Left colon (tissue), 2 donors: ENCODE measurements around the gene ZBTB20. TPM values are rescaled to one million over a fixed set of nuclear protein-coding genes. Genes with fewer than 3 reads are reported as not detected.
"Not testable (repeated sequence)": the region's sequence is repeated elsewhere in the genome, so short reads cannot be mapped to it uniquely, and the experiment has no call there.

ENCODE experiments used
- ATAC-seq: fragments of 200-7000 bp; cut with Tn5 transposase; one replicate; pipeline ENCODE4 v1.9.1; 2020; ENCODE audit warnings: mild to moderate bottlenecking, moderate library complexity
- DNase-seq, 2 donors: peaks; one replicate each; pipeline ENCODE4 v3.0.0-alpha.2; 2020
- intact Hi-C, 2 donors: fragments of 100-400 bp; cut with DNase I in 1 of 2; cut with micrococcal nuclease in 1 of 2; formaldehyde crosslinking; loops; one replicate each; pipeline versions ENCODE4 v1.11.2 to v1.14.0; 2022; cut with DNase I, micrococcal nuclease
- long read RNA-seq: library from polyadenylated mRNA; unstranded; transcript quantifications from one replicate; pipeline ENCODE4 v2.0.0, GENCODE V29; 2021
- total RNA-seq, 2 donors: library from RNA; stranded (reverse); fragmentation: NEBNext Ultra II Directional; extraction: Animal tissue kit (Norgen Biotek cat#: 25700); gene quantifications; one replicate each; pipeline ENCODE4 v1.2.1, GENCODE V29; 2021
- donor health status: DM: no; HTN: no; CAD: no.
- donor health status: DM: yes; HTN: yes; CAD: no.

ZBTB20 gene
- 10 to 100 TPM; 27.1 to 27.3 TPM for total RNA-seq
- long read RNA-seq, full-length matches to known transcripts, result 1 of 24 reads
- long read RNA-seq, partial matches to known transcripts, result 6 of 24 reads
- long read RNA-seq, other reads (novel, unspliced or antisense), result 17 of 24 reads

DNA sequence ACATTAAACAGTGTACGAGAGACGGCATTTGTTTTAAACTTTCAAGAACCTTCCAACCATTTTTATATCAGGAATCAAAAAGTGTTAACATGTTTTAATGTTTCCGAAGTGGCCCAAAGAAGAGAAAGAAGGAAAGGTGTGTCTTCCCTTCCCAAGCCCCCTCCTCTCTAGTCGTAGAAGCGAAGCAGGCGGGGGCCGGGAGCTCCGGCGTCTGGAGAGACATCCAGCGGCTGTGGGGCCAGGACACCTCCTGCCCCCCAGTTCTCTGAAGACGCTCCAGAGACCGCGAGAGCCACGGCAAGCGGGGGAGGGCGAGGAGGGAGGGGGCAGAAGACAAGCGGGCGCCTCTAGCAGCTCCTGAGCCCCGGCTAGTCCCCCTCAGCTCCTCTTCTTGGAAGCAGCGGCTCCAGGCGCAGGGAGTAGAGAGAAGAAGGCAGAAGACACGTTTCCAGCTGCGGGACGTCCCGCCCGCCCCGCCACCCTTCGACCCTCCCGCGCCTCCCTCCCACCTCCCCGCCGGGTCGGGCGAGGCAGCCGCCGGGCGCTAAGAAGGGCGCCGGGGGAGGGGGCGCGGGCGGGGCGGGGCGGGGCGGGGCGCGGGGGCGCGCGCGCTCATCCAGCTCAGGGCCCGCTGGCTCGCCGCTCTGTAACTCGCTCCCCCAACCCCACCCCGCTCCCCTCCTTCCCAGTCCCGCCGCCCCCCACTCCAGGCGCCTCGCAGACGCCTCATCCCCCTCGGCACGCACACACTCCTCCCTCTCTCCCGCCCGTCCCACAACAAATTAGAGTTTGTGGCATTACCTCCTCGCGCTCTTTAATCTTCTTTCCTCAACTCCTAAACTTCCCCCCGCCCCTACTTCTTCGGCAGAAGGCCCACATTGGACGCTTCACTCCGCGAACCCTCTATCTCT lies at the start of gene ZBTB20:
ZBTB20 (minus strand) TSS at position 871 of the 911 bp plus-strand sequence.
- intact Hi-C loops, result no loop called here
- DNase-seq (peak; percentile 77 to 80), ATAC-seq (peak; percentile 33)

- ATAC-seq, result no peak
- intact Hi-C loops, result no loop called here
- DNase-seq, result no peak
These were observed 47.4 kb upstream of the ZBTB20 start for GRCh38 chr3:115194476-115194875.

DNA sequence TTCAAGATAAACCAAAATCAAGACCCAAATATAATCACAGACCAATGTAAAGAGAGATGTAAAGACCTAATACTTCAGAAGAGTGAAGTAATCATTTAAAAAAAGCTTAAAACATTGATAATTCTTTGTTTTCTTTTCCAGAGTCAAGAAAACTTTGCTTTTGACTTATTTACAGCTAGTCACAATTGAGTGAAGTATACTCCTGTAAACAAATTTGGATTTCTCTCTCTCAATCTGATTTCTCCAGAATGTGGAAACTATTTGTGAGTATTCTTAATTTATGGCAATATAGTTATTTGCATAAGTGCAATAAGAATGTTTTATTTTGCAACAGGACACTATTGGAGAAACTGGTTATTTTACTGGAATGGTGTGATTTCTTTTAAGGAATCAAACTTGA lies 43.7 kb upstream of the ZBTB20 start:
- ATAC-seq, result no peak
- DNase-seq, result no peak
- intact Hi-C loops, result no loop called here

DNA sequence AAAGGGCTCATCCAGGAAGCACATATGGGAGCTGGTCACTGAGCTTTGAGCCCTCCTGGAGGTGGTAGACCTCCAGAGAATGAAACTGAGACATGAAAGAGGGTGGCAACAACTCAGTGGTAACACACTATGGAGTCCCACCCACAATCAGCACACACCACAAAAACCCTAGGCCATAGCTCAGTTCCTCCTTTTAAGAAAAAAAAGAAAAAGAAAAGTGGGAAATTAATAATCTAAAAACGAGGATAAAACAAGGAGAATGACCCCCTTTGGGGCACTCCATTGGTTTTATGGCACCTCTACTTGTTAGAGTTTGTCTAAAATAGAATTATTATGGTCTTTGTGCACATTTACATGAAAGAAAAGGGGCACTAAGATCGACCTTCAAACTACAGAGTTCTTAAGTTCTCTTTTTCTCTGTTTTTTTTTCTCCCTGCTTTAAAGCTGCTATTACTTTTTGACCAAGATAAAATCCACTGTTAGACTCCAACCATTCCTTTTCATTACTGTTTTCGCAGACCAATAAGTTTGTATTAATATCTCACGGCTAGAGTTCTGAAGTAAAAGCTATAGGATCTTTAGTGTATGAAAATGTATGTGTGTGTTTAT lies 40.2 kb upstream of the ZBTB20 start:
- intact Hi-C loops, result no loop called here
- DNase-seq, result no peak
- no peak for ATAC-seq

DNA sequence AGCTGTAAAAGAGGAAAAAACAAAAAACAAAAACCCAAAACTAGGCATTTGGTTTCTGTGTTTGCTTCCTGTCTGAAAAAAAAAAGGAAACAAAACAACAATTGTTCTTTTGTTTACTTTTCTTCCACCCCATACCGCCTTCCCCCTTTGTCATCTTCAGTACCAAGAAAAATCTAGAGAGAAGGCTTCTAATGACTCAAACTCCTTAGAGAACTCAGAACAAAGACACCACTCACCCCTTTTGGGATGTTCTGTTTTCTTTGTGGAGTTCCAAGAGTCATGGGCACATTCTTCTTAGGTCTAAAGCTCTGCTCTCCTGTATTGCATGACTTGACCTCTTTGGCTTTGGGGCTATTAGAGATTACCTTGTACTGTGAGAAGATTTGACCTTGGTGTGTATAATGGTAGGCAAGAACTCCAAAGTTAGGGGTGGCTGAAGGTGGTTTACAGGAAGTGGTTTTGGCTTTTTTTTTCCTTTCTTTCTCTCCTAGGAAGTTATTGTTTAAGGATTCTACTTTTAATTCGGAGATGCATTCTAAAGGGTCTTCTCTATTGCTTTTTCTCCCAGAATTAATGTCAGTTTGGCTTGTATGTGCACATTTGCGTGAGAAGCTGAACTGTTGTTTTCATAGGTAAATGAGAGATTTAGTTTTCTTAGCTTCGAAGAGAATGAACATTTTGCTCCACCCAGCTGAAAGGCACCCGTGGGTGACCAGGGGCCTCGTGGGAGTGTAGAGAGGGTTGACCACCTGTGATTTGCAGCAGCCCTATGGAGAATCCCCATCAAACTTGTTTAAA lies 39.5 kb upstream of the ZBTB20 start:
- intact Hi-C loops, result no loop called here
- no peak for ATAC-seq
- no peak for DNase-seq

- DNase-seq, ATAC-seq, intact Hi-C loops: not testable (repeated sequence)
These were observed 37.9 kb upstream of the ZBTB20 start for GRCh38 chr3:115184859-115185572.

- not testable (repeated sequence) for DNase-seq, ATAC-seq
These were observed 31.8 kb upstream of the ZBTB20 start for GRCh38 chr3:115178930-115179329.

DNA sequence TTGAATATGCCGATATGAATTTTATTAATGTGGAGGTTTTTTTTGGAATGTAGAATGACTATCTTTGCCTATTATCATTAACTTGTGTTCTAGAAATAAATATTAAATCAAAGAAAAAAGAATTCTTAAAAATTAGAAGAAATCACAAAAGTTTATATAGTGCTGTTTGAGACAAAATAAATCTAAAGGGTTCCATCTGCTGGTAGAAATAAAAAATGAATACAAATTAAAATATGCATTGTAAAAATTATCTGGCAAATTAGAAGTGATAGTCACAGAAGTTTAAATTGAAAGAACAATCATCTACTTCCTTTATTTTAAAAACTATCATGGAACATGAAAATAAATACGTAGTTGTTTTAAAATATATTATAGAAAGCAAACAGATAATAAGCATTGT lies 22.7 kb upstream of the ZBTB20 start:
- intact Hi-C loops, result no loop called here
- ATAC-seq (no peak), DNase-seq (no peak)

More at GRCh38 chr3:115178930-115179329, 31.8 kb upstream of the ZBTB20 start:
- intact Hi-C loops, result not testable (repeated sequence)

DNA sequence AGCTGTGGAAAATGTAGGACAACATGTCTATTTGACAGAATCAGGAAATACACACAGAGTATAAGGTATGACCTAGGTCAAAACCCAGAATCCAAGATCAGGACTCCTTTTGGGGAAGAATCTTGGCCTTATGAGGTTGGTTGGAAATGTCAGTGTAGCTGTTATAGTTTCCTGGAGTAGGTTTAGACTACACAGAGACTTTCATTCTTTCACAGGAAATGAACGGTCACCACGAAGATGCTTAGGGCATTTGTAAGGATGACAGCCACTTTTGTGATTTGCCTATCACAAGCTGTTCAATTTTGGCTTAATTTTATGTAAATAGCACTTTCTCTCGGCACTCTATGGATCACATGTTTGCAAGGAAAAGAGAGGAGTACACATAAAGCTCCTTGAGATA lies 18.6 kb upstream of the ZBTB20 start:
- DNase-seq, result no peak
- no peak for ATAC-seq
- intact Hi-C loops, result no loop called here

- ATAC-seq (peak; percentile 22), DNase-seq (no peak)
- intact Hi-C loops, result no loop called here
These were observed 18.2 kb upstream of the ZBTB20 start for GRCh38 chr3:115165266-115165665.

DNA sequence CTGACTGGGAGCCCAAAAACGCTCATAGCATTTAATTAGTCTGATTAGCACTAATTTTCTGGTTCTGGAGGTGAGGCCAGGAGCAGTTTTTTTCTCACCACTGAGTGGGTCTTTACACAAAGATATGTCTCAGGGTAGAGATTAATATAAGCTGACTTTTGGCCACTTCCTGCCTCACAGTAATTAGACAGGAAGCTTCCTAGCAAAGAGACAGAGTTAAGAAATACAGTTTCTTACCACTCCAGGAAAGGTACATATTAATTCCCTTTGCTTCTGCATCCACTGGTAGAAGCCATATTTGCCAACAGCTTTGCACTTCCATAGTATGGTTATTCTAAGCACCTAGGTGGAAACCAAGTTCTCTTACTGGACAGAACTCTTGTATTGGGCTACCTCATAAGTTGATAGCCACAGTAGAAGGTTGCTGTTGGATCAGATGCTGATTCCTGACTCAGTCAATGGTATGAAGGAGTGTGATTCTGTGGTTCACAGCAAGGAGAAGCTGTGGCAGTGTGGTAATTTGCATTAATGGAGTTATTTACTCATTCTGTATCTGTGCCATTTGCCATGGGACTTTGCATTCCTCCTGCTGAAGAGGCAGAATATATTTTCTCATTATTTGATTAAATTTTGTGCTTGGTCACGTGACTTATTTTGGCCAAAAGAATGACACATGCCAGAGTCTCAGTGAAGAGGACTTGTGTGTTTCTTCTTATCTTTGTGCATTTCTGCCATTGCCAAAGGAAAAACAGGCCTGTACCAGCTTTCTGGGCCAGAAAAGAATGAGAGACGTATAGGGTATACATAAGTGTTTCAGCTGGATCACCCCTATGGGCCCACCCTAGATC lies 17.5 kb upstream of the ZBTB20 start:
- ATAC-seq, result no peak
- intact Hi-C loops, result no loop called here
- no peak for DNase-seq

- intact Hi-C loops, result no loop called here
- ATAC-seq (no peak), DNase-seq (no peak)
These were observed 15.7 kb upstream of the ZBTB20 start for GRCh38 chr3:115162759-115163158.

DNA sequence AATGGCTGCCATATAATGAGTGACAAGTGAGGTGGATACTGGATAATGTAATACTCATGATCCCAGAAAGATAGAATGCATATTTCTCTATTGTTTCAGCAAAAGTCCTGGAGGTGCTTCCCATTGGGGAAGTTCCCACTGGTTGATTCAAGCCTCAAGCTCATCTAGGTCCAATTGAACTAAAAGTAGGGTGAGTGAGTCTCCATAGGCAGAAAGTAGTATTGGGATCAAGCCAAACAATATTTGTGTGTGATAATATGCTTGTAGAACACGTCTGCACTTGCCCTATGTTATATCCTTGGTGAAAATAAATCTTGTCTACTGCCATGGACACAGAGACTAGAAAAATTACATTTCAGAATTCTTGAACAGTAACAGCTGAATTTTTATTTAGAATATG lies 14.8 kb upstream of the ZBTB20 start:
- ATAC-seq, result no peak
- no peak for DNase-seq
- intact Hi-C loops, result no loop called here

DNA sequence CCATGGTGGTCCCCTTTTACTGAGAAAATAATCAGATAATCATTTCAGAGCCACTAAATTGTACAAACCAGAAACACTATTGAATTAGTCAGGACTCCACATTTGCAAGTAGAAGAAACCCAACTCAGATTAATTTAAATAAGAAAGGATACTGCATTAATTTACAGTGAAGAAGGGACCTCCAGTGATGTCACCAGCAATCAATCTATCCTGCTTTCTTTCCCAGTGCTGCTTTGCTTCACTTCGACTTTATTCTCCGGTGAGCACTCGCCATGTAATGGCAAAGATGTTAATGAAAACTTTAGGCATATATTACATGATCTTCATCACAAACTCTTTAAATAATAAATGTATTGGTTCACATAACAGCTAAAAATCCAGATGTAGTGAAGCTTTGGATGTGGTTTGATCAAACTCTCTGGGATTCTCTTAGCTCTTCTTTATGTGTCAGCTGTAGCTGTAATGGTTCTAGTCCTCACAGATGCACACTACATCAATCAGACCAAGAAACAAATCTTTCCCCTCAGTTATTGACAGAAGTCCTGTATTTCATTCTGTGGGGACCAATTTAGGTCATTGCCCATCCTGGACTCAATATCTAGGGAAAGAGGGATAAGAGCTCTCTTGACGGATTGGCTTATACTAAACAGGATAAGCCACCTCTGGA lies 14.2 kb upstream of the ZBTB20 start:
- DNase-seq (no peak), ATAC-seq (no peak)
- intact Hi-C loops, result no loop called here

GRCh38 chr3:115160295-115160694 lies 13.2 kb upstream of the ZBTB20 start:
- intact Hi-C loops, result no loop called here
- DNase-seq, result no peak
- no peak for ATAC-seq

- DNase-seq (no peak), ATAC-seq (no peak)
- intact Hi-C loops, result no loop called here
These were observed 9.1 kb upstream of the ZBTB20 start for GRCh38 chr3:115156046-115156654.

GRCh38 chr3:115154611-115155010 lies 7.5 kb upstream of the ZBTB20 start:
- intact Hi-C loops, result no loop called here
- DNase-seq (no peak), ATAC-seq (no peak)
